IPS DF 4.7 (cell line): ENCODE measurements around the gene SUPT5H.

Experiments
- DNase-seq: peaks from one replicate; pipeline ENCODE4 v3.0.0-alpha.2; 2013; ENCODE audit warnings: low spot score; ENCODE audit errors: extremely low read depth

SUPT5H gene

GRCh38 chr19:39445196-39446111 is at the start of gene SUPT5H:
TSS of gene SUPT5H (plus strand) at chr19:39445582. CDS start at chr19:39445891, 309 bp downstream.
- DNase-seq, result peak; percentile 92

- DNase-seq, result no peak
Measured at GRCh38 chr19:39397360-39398296, 47.8 kb upstream of the SUPT5H start.

- DNase-seq, result no peak
Measured at GRCh38 chr19:39398297-39398864, 47.0 kb upstream of the SUPT5H start.

DNA sequence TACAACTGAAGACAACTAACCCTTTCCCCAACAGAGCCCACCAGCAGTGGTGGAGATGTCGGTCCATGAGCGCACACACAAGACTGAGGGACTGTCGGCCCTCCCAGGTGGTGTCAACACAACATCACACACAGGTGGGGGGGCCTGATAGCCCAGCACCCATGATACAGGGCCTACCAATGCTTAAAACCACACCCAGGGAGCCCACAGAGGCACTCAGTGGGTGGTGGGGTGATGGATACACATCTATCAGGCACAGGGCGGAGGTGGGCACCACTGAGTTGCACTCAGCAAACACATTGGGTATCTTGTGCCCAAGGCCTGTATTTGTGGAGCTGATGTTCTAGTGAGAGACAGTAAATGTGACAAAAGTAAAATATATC is 45.7 kb upstream of the SUPT5H start:
- no peak for DNase-seq

- no peak for DNase-seq
Measured at GRCh38 chr19:39400061-39400460, 45.3 kb upstream of the SUPT5H start.

GRCh38 chr19:39401070-39401548 is 44.3 kb upstream of the SUPT5H start:
- DNase-seq, result no peak

DNA sequence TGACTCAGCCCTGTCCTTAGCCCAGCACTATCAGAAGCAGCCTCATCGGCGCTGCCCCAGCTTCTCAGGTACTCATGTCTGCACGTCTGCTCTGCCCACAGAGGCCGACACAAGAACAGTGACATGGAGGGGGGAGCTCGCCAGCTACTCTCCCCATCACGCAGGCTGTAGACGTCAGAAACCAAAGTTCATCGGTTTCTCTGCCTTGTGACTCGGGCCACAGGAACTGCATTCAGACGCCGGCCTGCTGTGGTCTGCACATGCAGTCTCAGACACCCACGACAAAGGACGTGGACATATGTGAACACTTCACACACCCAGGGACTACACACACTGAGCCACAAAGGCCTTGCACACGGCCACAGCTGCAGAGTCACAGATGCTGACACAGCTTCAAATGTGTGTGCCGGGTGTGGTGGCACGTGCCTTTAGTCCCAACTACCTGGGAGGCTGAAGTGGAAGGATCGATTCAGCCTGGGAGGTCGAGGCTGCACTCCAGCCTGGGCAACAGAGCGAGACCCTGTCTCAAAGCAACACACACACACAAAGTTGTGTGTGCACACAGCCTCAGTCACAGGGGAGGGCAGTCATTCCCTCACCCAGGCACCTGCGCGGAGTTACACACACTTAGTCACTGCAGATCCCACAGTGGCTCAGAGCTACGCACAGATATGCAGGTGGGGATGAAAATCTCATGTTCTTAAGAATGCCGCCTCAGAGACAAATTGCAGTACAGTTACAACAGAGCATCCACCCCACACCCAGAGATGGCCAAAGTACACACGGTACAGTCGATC is 43.6 kb upstream of the SUPT5H start:
- no peak for DNase-seq

DNA sequence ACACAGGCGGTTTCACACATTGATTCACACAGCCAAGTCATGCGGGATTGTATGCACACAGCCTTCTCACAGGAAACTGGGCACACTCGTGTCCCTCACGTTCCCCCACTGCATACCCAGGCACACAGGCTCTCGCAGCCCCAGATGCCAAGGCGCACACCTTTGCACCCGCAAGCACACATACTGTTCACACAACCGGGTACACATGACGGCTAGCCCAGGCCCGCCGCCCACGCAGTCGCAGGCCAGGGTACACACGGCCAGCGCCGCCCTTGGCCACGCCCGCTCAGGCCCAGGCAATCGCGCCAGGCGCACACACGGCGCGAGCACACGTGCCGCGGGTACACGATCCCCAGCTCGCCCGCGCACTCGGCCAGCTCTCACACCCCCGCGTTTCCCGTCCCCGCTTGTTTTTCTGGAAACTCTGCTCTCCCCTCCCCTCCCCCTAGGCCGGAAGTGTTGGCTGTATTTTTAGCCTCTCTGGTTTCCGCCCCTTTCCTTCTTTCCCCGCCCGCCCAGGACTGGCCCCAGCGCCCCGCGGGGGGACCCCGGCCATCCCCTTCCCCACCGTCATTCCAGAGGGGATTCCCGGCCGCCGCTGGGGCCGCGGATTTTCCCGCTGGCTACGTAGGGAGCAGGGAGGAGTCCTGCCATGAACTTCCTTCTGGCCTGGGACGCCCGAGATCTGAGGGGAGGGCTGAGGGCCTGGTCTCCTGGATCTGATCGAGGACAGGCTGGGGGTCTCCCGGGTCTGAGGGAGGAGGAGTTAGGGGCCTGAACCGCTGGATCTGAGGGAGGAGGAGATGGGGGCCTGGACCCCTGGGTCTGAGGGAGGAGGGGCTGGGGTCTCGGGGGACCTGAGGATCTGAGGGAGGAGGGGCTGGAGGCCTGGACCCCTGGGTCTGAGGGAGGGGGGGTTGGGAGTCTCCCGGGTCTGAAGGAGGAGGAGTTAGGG is 42.8 kb upstream of the SUPT5H start:
- DNase-seq, result no peak

DNA sequence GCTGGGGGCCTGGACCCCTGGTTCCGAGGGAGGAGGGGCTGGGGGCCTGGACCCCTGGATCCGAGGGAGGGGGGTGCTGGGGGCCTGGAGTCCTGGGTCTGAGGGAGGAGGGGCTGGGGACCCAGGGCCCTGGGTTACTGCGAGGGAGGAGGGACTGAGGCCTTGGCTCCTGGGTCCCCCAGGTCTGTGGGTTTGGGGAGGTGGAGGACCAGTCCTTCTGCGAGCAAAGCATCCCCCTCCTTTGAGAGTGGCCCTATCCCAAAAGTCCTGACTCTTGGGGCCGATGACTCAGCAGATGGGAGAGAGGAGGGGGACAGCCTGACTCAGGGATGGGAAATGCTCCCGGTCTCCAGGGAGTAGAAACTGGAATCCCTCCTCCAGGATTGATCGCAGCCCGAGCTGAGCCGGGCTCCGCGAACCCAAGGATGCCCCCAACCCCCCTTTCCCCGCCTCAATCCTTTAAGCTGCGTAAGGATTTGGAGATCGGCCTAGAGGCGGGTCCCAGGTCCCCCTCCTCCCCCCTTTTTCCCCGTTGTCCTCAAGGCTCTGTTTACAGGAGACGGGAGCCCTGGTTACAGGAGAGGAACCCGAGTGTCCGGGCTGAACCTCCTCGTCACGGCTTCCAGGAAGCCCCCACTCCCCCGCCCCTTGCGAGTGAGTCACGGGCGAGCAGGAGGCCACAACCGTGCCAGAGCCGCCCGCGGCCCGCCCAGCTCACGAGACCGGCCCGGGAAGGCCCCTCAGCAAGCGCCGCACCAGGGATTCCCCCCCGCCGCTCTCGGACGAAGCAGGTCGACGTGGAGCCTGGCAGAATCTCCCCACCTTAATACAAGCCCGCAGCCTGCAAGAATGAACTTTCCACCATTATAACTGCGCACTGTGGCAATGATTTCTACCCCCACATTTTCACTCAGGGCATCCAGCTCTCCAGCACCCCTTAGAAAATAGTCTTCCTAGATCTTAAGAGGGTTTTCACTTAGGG is 41.8 kb upstream of the SUPT5H start:
- DNase-seq, result no peak

DNA sequence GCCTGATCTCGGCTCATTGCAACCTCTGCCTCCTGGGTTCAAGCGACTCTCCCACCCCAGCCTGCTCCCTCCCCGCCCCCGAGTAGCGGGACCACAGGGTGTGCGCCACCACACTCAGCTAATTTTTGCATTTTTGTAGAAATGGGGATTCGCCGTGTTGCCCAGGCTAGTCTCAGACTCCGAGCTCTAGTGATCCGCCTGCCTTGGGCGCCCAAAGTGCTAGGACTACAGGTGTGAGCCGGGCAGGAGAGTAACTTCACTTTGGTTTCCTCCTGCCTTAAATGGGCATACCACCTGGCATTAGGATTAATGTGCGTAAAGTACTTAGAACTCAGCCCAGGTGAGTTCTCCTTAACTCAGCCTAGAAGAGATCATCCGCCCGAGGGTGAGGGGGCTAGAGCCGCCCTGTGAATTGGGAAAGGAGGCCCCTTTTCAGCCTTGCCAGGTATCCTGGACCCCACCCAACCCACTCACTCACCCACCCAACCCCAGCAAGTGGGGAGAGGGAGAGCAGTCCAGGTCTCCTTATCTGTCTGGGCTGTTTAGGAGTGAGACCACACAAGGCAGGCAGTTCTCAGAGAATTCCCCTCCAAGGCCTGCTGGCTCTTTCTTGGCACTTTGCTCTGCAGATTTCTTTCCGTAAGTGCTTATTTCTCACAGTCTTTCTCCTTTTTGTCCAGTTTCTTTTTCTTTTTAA is 40.0 kb upstream of the SUPT5H start:
- no peak for DNase-seq

- DNase-seq, result no peak
Measured at GRCh38 chr19:39405958-39406655, 39.3 kb upstream of the SUPT5H start.

DNA sequence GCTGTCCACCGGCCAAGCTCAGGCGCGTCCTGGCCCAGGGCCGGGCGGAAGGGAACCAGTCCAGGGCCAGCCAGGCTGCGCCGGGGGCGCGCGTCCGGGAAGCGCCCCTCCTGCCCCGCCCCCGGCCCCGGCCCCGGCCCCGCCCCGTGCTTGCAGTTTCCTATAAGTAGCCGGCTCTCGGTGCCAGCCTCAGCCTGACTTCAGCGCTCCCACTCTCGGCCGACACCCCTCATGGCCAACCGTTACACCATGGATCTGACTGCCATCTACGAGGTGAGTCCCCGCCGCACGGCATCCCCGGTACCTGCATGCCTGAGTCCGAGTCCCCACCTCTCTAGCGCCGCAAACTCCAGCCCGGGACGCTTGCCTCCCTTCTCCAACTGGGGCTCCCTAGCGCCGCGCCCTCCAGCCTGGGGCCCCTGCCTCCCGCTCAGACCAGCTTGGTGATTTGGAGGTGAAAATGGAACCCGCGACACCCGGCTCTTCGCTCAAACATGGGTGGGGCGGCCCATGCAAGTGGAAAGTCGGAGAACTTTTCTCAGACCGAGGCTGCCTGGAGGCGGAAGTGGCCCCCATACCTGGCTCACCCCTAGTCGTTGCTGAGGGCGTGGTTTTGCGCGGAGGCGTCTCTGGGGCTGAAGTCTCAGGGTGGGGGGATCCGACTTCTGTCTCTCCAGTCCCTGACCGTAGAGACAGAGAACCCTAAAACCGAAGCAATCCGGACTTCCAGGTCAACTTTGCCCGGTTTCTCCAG is 38.5 kb upstream of the SUPT5H start, which contains the start of gene ZFP36:
TSS of gene ZFP36 (plus strand) at position 192 of the 754 bp plus-strand sequence. CDS start at position 250, 58 bp downstream.
- no peak for DNase-seq

DNA sequence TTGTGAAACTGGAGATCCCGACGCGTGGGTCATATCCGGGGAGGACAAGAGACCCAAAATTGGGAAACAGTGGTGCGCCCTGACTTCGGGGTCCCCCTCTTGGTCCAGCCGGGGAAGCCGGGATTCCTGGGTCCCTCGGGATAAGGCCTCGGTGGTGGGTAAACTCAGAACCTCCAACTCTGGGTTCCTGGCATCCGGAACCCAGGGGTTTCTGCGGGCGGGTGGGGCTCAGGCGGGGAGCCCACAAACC is 38.0 kb upstream of the SUPT5H start:
- DNase-seq, result no peak

GRCh38 chr19:39407660-39408391 is 37.6 kb upstream of the SUPT5H start:
- no peak for DNase-seq

DNA sequence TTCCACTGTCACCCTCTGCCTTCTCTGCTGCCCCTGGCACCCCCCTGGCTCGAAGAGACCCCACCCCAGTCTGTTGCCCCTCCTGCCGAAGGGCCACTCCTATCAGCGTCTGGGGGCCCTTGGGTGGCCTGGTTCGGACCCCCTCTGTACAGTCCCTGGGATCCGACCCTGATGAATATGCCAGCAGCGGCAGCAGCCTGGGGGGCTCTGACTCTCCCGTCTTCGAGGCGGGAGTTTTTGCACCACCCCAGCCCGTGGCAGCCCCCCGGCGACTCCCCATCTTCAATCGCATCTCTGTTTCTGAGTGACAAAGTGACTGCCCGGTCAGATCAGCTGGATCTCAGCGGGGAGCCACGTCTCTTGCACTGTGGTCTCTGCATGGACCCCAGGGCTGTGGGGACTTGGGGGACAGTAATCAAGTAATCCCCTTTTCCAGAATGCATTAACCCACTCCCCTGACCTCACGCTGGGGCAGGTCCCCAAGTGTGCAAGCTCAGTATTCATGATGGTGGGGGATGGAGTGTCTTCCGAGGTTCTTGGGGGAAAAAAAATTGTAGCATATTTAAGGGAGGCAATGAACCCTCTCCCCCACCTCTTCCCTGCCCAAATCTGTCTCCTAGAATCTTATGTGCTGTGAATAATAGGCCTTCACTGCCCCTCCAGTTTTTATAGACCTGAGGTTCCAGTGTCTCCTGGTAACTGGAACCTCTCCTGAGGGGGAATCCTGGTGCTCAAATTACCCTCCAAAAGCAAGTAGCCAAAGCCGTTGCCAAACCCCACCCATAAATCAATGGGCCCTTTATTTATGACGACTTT is 36.8 kb upstream of the SUPT5H start:
- no peak for DNase-seq
